PC-3 (cell line): ENCODE results near the gene RARRES2.

Experiments
- CTCF ChIP-seq: fragments of 300-600 bp; sonication (generic); conservative IDR thresholded peaks from 2 replicates; pipeline ENCODE4 v1.5.1; 2017; ENCODE audit warnings: antibody characterized with exemption, low read depth, mild to moderate bottlenecking, low read length
- EZH2 ChIP-seq: fragments of 300-600 bp; sonication (generic); IDR thresholded peaks from one replicate; pipeline ENCODE4 v1.6.1; 2017; ENCODE audit warnings: antibody characterized with exemption, mild to moderate bottlenecking, low read length; ENCODE audit not compliant: unreplicated experiment
- EZH2phosphoT487 ChIP-seq: fragments of 300-600 bp; sonication (generic); IDR thresholded peaks from 2 replicates; pipeline ENCODE4 v1.6.1; 2018; ENCODE audit warnings: mild to moderate bottlenecking, antibody characterized with exemption, low read length, borderline replicate concordance

- TF ChIP-seq CTCF, result no peak
- no peak for TF ChIP-seq EZH2
- no peak for TF ChIP-seq EZH2phosphoT487
These were observed 17.7 kb upstream of the RARRES2 start for GRCh38 chr7:150358988-150359621.
